Activated CD4-positive, alpha-beta T cell treated with anti-CD3 and anti-CD28 coated beads, Interleukin-2, amount 50 U/mL, for 24 hours (primary cell): ENCODE measurements around the gene LMF1.

Experiments used
- DNase-seq, 2 donors: peaks; one replicate each; pipeline ENCODE4 v3.0.0-alpha.2; 2020; ENCODE audit warnings: low read depth in 1 of 2, low spot score in 1 of 2

Gene LMF1

DNA sequence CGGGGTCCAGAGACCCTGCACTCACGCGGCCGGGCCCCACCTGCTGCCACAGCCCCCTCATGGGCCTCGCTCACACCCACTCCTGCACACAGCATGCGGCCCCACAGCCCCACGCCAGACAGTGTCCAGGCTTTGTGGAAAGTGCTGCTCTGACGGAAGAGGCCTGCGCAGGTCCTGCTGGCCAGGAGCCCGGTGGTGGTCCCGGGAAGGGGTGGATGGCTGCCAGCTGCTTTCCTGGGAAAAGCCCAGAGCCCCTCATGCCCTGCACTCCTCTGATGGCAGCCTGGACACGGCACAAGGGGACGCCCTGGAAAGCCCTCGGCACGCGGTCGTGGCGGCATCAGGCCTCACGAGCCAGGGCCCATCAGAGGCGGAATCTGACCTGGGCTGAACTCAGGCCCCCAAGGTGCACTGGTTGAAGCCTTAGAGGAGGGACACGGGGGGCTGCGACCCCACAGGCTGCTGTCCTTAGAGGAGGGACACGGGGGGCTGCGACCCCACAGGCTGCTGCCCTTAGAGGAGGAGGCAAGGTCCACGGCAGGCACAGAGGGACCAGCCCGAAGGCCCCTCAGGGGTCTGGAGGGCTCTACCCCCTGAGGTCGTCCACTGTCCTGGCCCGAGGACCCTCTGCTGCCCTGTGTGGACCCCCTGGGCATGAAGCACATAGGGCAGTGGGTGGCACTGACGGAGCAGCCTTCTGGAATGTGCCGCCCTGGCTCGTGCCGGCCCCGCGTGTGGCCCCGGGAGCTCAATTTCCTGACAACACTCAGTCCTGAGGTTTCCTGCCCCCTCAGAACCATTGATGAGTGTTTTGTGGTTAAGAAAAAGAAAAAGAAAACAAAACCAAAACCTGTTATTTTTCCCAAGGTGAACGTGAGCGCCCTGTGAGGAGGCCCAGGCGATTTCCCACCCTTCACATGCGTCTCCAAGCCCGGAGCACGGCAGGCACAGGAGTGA, 32.9 kb upstream of the LMF1 start:
- peak in 1 of 2 donors; percentile 41 for DNase-seq

- DNase-seq, result peak; percentile 45 to 73
Observed at GRCh38 chr16:1002399-1003166, 31.8 kb upstream of the LMF1 start.

DNA sequence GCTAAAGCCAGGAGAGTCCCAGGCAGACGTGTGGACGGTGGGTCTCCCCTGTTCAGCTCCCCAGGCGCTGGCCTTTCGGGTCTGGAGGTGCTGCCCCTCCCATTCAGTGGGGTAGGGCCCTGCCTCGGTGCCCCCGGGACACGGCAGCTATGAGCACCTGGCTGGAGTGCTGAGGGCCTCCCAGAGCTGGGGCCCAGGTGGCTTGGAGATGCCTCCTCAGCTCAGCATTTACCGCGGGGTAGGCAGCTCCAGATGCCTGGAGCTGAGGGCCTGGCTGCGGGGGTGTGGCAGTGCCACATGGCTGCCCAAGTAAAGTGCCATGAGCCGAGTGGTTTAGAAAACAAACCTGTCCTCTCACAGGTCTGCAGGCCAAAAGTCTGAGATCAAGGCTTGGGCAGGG, 30.3 kb upstream of the LMF1 start:
- no peak for DNase-seq

GRCh38 chr16:1000608-1001007, 29.8 kb upstream of the LMF1 start:
- no peak for DNase-seq

- no peak for DNase-seq
Observed at GRCh38 chr16:999677-1000076, 28.9 kb upstream of the LMF1 start.

DNA sequence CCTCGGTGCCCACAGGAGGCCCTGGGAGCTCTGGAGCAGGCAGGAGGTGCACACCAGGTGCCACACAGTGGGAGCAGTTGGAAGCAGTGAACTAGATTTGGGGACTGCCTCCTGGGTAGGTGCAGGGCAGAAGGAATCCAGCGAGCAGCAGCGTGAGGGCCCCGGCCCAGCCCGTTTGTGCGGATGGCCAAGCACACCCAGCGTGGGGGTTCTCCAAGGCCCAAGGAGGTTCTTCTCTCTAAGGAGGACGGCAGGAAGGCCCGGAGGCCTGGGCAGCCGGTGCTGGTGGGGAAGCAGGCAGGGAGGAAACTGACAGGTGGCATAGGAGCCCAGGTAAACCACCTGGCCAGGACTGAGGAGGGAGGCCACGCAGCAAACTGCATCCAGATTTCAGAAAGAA, 27.8 kb upstream of the LMF1 start:
- DNase-seq, result no peak

DNA sequence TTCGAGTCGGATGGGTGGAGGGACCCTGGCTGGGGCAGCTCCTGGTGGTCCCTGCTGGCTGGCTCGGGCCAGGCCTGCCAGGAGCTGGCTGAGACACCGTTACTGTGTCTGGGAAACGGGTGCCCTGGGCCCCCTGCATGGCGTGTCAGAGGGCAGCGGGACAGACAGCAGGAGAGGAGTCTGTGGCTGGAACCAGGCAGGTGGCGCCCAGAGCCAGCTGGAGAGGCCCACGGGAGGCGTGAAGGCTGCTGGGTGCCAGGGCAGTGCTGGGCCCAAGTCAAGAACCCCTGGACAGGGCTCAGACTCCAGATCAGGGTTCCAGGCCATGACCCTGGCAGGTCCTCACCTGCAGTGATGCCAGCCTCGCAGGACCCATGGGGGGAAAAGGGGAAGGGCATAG, 27.4 kb upstream of the LMF1 start:
- no peak for DNase-seq

DNA sequence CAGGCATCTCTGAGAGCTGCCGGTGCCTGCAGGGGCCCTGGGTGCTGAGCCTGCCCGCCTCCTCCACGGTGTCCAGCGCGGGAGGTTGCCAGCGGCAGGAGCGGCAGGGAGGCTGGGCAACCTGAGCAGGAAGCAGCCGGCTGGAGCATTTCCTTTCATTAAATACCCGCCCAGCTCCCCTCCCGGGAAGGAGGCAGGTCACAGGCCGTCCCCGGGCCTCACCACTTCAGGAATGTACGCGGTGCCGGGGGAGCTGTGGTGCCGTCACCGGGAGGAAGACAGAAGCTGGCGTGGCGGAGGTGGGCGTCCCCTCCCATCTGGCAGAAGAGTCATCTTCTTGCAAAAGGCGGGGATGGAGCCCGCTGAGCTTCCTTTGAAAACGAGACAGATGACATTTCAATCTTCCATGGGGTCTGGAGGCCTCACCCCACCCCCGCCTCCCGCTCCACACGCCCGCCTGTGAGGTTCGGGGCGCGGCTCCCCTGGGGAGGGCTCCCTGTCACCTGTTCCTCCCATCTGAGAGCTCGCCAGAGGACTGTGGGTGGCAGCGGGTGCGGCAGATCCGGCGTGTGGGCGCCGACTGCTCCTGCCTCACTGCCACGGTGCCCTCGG, 26.8 kb upstream of the LMF1 start:
- no peak for DNase-seq

- no peak for DNase-seq
Observed at GRCh38 chr16:996681-997080, 25.9 kb upstream of the LMF1 start.

DNA sequence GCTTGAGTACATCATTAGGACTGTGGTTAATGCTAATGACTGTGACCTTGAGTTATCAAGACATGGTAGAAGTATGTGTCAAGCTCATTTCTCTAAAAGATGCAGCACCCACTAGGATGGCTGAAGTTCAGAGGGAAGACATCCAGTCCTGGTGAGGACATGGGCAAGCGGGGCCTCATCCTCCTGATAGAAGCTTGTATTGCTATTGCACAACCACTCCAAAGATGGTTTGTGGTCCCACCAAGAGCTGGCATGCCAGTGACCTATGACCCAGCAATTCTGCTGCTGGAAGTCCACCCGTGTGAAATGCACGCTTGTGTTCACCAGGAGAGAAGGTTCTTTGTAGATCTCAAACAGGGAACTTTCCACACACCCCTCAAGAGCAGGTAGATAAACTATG, 25.0 kb upstream of the LMF1 start:
- no peak for DNase-seq

- DNase-seq, result no peak
Observed at GRCh38 chr16:995087-995486, 24.3 kb upstream of the LMF1 start.

- DNase-seq, result no peak
Observed at GRCh38 chr16:993731-994130, 22.9 kb upstream of the LMF1 start.

DNA sequence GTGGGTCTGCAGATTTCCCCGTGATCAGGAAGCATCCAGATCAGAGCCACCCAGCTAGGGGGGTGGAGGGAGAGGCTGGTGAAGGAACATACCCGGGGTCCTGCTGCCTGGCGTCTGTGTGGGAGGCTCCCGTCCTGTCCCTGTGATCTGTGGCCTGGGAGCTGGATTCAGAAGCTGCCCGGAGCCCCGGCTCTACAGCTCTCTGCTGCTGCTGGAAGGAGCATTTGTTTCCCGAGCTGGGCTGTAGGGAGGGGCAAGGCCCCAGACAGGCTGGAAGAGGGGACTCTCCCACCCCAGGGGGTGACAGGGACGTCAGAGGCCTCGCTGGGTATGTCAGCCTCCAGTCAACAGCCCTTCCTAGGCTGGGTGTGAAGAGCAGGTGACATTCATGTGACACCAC, 21.0 kb upstream of the LMF1 start:
- no peak for DNase-seq

- DNase-seq, result no peak
Observed at GRCh38 chr16:991345-991744, 20.6 kb upstream of the LMF1 start.

DNA sequence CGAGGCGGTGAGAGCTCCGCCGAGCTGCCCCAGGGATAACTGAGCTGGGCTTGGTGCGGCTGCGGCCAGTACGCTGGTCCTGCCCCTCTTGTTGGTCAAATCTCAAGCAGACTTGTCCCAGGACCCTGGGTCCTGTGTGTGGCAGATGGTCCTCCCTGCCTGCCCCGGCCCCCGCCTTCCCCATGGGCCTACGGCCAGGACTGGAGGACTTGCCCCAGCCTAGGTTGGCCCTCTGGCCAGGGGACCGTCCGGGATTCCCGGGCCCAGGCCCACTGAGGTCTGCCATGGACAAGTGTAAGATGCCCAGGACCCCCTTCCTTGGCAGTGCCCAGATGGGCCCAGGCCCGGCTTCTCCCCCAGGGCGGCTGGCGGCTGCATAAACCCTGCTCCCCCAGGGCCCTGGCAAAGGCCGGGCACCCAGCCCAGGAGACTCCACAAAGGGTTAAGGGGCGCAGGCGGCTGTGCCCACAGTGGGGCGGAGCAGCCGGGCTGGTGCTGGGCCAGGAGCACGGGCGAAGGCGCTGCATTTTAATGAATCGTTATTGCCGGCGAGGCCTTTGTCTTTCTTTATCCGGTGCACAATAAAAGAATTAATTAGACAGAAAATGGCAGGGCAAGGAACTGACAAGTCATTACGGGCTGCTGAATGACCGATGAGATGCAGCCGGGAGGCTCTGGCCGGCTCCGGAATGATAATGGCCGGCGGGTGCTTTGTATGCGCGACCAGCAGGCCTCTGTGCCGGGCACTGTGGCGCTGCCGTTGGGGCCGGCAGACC, 19.9 kb upstream of the LMF1 start:
- DNase-seq, result no peak

GRCh38 chr16:989354-989814, 18.6 kb upstream of the LMF1 start:
- no peak for DNase-seq

- DNase-seq, result no peak
Observed at GRCh38 chr16:988471-989353, 17.9 kb upstream of the LMF1 start.

DNA sequence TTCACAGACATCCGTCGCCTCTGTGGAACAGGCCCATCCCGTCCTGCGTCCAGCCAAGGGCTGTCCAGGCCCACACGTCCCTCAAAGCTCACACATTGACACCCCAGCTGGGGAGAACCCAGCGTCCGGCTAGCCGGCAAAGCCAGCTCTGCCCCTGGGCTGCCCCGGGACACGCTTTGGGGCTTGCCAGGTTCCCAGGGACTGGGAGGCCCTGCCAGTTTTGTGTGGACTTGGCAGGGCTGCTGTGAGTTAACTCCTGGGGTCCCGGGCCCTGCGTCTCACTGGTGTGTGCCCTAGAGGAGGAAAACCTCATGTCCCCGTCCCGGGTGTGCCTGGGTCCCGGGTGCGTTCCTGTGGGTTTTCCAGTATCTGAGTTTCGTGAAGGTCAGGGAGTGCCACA, 17.1 kb upstream of the LMF1 start:
- DNase-seq, result no peak

DNA sequence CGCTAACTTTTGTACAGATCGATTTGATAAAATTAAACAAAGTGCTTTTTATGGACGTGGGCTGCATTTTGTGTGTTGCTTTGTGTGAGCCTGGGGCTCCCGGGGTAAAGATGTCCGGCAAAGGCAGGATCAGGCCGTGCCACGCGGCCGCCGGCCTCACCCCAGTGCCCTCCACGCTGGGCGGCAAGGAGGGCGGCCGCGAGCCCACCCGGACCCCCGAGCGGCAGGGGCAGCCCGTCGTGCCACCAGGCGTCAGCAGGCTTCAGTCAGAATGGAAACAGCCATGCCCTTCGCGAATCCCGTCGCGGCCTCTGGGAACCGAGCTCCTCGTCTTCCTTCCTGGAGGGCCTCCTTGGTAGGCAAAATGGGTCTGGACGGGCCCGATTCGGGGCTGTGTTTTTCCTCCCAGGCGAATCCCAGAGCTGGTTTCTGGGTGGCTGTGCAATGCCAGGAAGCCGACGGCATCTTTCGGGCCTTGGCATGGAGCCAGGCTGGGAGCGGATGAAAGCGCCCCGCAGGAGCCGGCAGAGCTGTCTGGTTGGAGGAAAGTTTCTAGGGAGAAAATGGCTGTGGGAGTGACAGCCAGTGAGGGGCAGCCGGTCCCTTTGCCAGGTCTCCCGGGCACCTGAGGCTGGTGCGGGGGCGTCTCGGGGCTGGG, 16.3 kb upstream of the LMF1 start:
- no peak for DNase-seq

DNA sequence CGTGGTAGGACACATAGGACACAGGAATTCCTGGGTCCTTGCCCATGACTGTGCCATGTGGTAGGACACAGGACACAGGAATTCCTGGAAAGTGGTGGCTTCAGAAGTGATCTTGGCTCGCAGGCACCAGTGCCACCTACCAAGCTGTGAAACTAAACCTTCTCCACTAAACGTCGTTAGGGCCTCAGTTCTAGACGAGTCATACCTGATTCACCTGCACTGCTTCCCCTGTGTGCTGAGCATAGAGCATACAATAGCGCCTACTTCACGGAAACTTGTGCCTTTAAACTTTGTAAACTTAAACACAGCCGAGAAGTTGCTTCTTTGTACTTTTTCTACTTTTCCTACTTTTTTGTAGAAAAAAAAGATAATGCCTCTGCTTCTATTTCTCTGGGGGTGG, 15.6 kb upstream of the LMF1 start:
- DNase-seq, result no peak
